A673 (cell line): ENCODE results near the gene CDH15.

Source experiments
- CTCF ChIP-seq: fragments of 300-800, 200-600 bp; sonication (generic); conservative IDR thresholded peaks from 2 replicates; pipeline ENCODE4 v1.5.1; 2017; ENCODE audit warnings: low read depth, mild to moderate bottlenecking, antibody characterized with exemption, low read length, moderate library complexity, mixed read lengths
- EZH2 ChIP-seq: fragments of 200-600 bp; sonication (generic); IDR thresholded peaks from 2 replicates; pipeline ENCODE4 v1.6.1; 2017; ENCODE audit warnings: borderline replicate concordance, low read depth, mild to moderate bottlenecking, mixed read lengths, antibody characterized with exemption, low read length; ENCODE audit not compliant: poor library complexity, severe bottlenecking

DNA sequence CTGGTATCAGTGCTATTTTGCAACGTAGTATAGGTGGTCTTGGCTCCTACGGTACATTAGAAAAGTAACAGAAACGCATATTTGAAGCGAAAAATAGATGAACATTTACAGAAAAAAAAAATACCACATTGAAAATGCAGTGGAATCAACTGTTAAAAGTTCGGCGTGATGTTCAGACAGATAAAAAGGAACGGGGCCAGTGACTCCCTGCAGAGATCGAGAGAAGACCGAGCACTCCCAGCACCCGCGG is 45.5 kb downstream of the CDH15 start:
- TF ChIP-seq CTCF: no peak
- TF ChIP-seq EZH2: no peak
